ENCODE measurements around the gene BBOX1.

The BBOX1 gene

GRCh38 chr11:27083241-27083640 lies 42.6 kb downstream of the BBOX1 start:
- TF ChIP-seq CTCF (IDR thresholded peaks at IDR 0.05; ENCODE audit: low read length, missing control alignments): no peak
- DNase-seq (ENCODE audit: low read depth): no peak
- H3K4me3 ChIP-seq (replicated peaks; ENCODE audit: low read depth, low read length): no peak overlapping the region

- no peak overlapping the region for H3K4me3 ChIP-seq (replicated peaks; ENCODE audit: low read depth, low read length)
- TF ChIP-seq CTCF (IDR thresholded peaks at IDR 0.05; ENCODE audit: low read length, missing control alignments): no peak
- no peak for DNase-seq (ENCODE audit: low read depth)
Measured at GRCh38 chr11:27083782-27084181, 43.2 kb downstream of the BBOX1 start.

GRCh38 chr11:27084518-27084917 lies 43.9 kb downstream of the BBOX1 start:
- DNase-seq (ENCODE audit: low read depth): no peak
- TF ChIP-seq CTCF (IDR thresholded peaks at IDR 0.05; ENCODE audit: low read length, missing control alignments): no peak
- H3K4me3 ChIP-seq (replicated peaks; ENCODE audit: low read depth, low read length): no peak overlapping the region

- H3K4me3 ChIP-seq (replicated peaks; ENCODE audit: low read depth, low read length): no peak overlapping the region
- no peak for DNase-seq (ENCODE audit: low read depth)
- no peak for TF ChIP-seq CTCF (IDR thresholded peaks at IDR 0.05; ENCODE audit: low read length, missing control alignments)
Measured at GRCh38 chr11:27085111-27085510, 44.5 kb downstream of the BBOX1 start.

- DNase-seq (ENCODE audit: low read depth): peak; percentile 9
- no peak overlapping the region for H3K4me3 ChIP-seq (replicated peaks; ENCODE audit: low read depth, low read length)
- TF ChIP-seq CTCF (IDR thresholded peaks at IDR 0.05; ENCODE audit: low read length, missing control alignments): no peak
Measured at GRCh38 chr11:27085605-27086004, 45.0 kb downstream of the BBOX1 start.

GRCh38 chr11:27087432-27087831 lies 46.8 kb downstream of the BBOX1 start:
- no peak for DNase-seq (ENCODE audit: low read depth)
- no peak for TF ChIP-seq CTCF (IDR thresholded peaks at IDR 0.05; ENCODE audit: low read length, missing control alignments)
- H3K4me3 ChIP-seq (replicated peaks; ENCODE audit: low read depth, low read length): no peak overlapping the region

- no peak for TF ChIP-seq CTCF (IDR thresholded peaks at IDR 0.05; ENCODE audit: low read length, missing control alignments)
- no peak for DNase-seq (ENCODE audit: low read depth)
Measured at GRCh38 chr11:27088353-27088752, 47.7 kb downstream of the BBOX1 start.

More at GRCh38 chr11:27088353-27088752, 47.7 kb downstream of the BBOX1 start:
- H3K4me3 ChIP-seq (replicated peaks; ENCODE audit: low read depth, low read length): no peak overlapping the region
